CMK (cell line): ENCODE results near the gene RPS21.
A peak's percentile ranks its signal among the peaks of the same experiment; 100 is the strongest.

ENCODE experiments used
- DNase-seq: peaks from one replicate; pipeline ENCODE4 v3.0.0-alpha.2; 2010; ENCODE audit warnings: low read depth

RPS21 gene

GRCh38 chr20:62354031-62354808 lies 32.7 kb upstream of the RPS21 start:
- no peak for DNase-seq

GRCh38 chr20:62354811-62355341 lies 32.0 kb upstream of the RPS21 start:
- no peak for DNase-seq

GRCh38 chr20:62355516-62355877 lies 31.4 kb upstream of the RPS21 start:
- DNase-seq: no peak

GRCh38 chr20:62355878-62356588 lies 30.9 kb upstream of the RPS21 start:
- no peak for DNase-seq

GRCh38 chr20:62356589-62357186 lies 30.2 kb upstream of the RPS21 start:
- no peak for DNase-seq

GRCh38 chr20:62357187-62357667 lies 29.7 kb upstream of the RPS21 start:
- peak; percentile 91 for DNase-seq

GRCh38 chr20:62357681-62358080 lies 29.2 kb upstream of the RPS21 start:
- no peak for DNase-seq

GRCh38 chr20:62358171-62359042 lies 28.5 kb upstream of the RPS21 start:
- DNase-seq: no peak

- DNase-seq: no peak
Observed at GRCh38 chr20:62359043-62359490, 27.8 kb upstream of the RPS21 start.

- no peak for DNase-seq
Observed at GRCh38 chr20:62359491-62360121, 27.3 kb upstream of the RPS21 start.

GRCh38 chr20:62360854-62361798 lies 25.8 kb upstream of the RPS21 start:
- no peak for DNase-seq

- DNase-seq: no peak
Observed at GRCh38 chr20:62361799-62362589, 24.9 kb upstream of the RPS21 start.

- DNase-seq: no peak
Observed at GRCh38 chr20:62362590-62362940, 24.3 kb upstream of the RPS21 start.

GRCh38 chr20:62362991-62363919 lies 23.6 kb upstream of the RPS21 start:
- DNase-seq: no peak

GRCh38 chr20:62363920-62364851 lies 22.7 kb upstream of the RPS21 start:
- no peak for DNase-seq

- no peak for DNase-seq
Observed at GRCh38 chr20:62364911-62365736, 21.8 kb upstream of the RPS21 start.
